Calu3 (cell line): ENCODE results near the gene GAGE13. TPM values are rescaled to one million over a fixed set of nuclear protein-coding genes. Genes with fewer than 3 reads are reported as not detected.
"Not testable (repeated sequence)": the region's sequence is repeated elsewhere in the genome, so short reads cannot be mapped to it uniquely, and the experiment has no call there.

Experiments used
- Bru-seq: library from RNA; stranded (reverse); fragments of 400-500 nt; gene quantifications from one replicate; lab custom pipeline; 2021; lab: Mats Ljungman, UMichigan
- BruChase-seq, 2 experiments: library from RNA; stranded (reverse); fragments of 400-500 nt; gene quantifications; one replicate each; lab custom pipeline; 2021; lab: Mats Ljungman, UMichigan
- BruUV-seq: library from RNA; stranded (reverse); fragments of 400-500 nt; replicated peaks from 2 replicates; lab custom pipeline; 2021; lab: Mats Ljungman, UMichigan
- CTCF ChIA-PET: fragments of 300-600 bp; sonication (Branson Sonifier 250); formaldehyde crosslinking; loops from one replicate; lab custom pipeline; 2022; ENCODE audit warnings: antibody characterized with exemption; lab: Charles Lee
- DNase-seq: peaks from one replicate; pipeline ENCODE4 v3.0.0; 2022
- H3K27ac Mint-ChIP-seq: one replicate; pipeline ENCODE4 v1.8.0; 2022; ENCODE audit warnings: mixed read lengths; ENCODE audit not compliant: unreplicated experiment
- H3K27me3 Mint-ChIP-seq: one replicate; pipeline ENCODE4 v1.8.0; 2022; ENCODE audit warnings: mixed read lengths; ENCODE audit not compliant: unreplicated experiment
- H3K36me3 Mint-ChIP-seq: one replicate; pipeline ENCODE4 v1.8.0; 2022; ENCODE audit warnings: mild to moderate bottlenecking, moderate library complexity, mixed read lengths; ENCODE audit not compliant: insufficient read depth, unreplicated experiment
- H3K4me1 Mint-ChIP-seq: one replicate; pipeline ENCODE4 v1.8.0; 2022; ENCODE audit warnings: mild to moderate bottlenecking, low read depth, mixed read lengths; ENCODE audit not compliant: unreplicated experiment
- H3K4me3 Mint-ChIP-seq: one replicate; pipeline ENCODE4 v1.8.0; 2022; ENCODE audit warnings: mild to moderate bottlenecking, low read depth, moderate library complexity, mixed read lengths; ENCODE audit not compliant: unreplicated experiment
- H3K9me3 Mint-ChIP-seq: one replicate; pipeline ENCODE4 v1.8.0; 2022; ENCODE audit warnings: low read depth, mixed read lengths; ENCODE audit not compliant: unreplicated experiment
- CTCF ChIP-seq: fragments of 200-600 bp; IDR thresholded peaks from one replicate; pipeline ENCODE4 v1.8.0; 2022; ENCODE audit warnings: antibody characterized with exemption; ENCODE audit not compliant: unreplicated experiment
- intact Hi-C: fragments of 100-400 bp; cut with micrococcal nuclease; formaldehyde crosslinking; loops from one replicate; pipeline ENCODE4 v1.10.0; 2022; ENCODE audit not compliant: unreplicated experiment
- long read RNA-seq: library from polyadenylated mRNA; stranded (forward); transcript quantifications from one replicate; pipeline ENCODE4 v2.0.0, GENCODE V29; 2022
- total RNA-seq: library from RNA; stranded (reverse); gene quantifications from 2 replicates; pipeline ENCODE4 v1.2.3, GENCODE V29; 2022

GAGE13 gene, protein sequence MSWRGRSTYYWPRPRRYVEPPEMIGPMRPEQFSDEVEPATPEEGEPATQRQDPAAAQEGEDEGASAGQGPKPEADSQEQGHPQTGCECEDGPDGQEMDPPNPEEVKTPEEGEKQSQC
- total RNA-seq (not detected in 2 replicates), Bru-seq, nascent RNA (not detected), BruChase-seq, experiment 1, labeled RNA remaining after a 6-hour chase (not detected), BruChase-seq, experiment 2, labeled RNA remaining after a 2-hour chase (not detected)
- long read RNA-seq, result 0 reads

DNA sequence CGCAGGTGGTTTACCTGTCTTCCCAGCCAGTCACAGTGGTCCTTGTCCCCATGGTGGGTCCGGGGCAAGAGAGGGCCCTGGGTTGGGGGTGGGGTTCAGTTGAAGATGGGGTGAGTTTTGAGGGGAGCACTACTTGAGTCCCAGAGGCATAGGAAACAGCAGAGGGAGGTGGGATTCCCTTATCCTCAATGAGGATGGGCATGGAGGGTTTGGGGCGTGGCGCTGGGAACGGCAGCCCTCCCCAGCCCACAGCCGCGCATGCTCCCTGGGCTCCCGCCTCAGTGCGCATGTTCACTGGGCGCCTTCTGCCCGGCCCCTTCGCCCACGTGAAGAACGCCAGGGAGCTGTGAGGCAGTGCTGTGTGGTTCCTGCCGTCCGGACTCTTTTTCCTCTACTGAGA, at the start of gene GAGE13:
Gene GAGE13, plus strand, starts transcription at position 301 of the 400 bp plus-strand sequence. CDS start 1,156 bp downstream, outside the sequence.
- H3K9me3 Mint-ChIP-seq, BruUV-seq, intact Hi-C loops, H3K27me3 Mint-ChIP-seq, H3K4me3 Mint-ChIP-seq, H3K36me3 Mint-ChIP-seq, CTCF ChIA-PET, H3K27ac Mint-ChIP-seq, H3K4me1 Mint-ChIP-seq, DNase-seq: not testable (repeated sequence)

DNA sequence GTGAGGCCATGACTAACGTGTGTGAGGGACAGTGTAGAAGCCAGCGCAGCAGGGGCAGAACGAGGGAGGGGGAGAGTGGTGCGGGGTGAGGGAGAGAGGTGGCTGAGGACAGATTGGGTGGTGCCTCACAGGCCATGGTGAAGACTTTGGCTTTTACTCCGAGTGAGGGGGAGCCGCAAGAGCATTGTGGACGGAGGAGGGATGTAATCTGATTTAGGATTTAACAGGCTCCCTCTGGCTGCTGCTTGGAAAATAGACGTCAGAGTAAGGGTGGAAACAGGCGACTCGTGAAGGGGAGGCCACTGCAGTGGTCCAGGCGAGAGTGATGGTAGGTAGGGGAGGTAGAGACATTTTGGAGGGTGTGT, 48.8 kb upstream of the GAGE13 start:
- no peak for DNase-seq
- no peaks in the 10 kb centered on the region for H3K27me3 Mint-ChIP-seq
- CTCF ChIA-PET, result no interaction called here
- no peak overlapping the region for H3K4me3 Mint-ChIP-seq
- H3K4me1 Mint-ChIP-seq, result no peaks in the 10 kb centered on the region
- intact Hi-C loops, result no loop called here
- peaks cover 15% of the 10 kb centered on the region for H3K36me3 Mint-ChIP-seq
- no TSS peak for BruUV-seq
- no peak overlapping the region for H3K27ac Mint-ChIP-seq
- no peak for TF ChIP-seq CTCF
- no peaks in the 10 kb centered on the region for H3K9me3 Mint-ChIP-seq

GRCh38 chrX:49284212-49284611, 47.2 kb upstream of the GAGE13 start:
- no TSS peak for BruUV-seq
- TF ChIP-seq CTCF, result no peak
- Mint-ChIP-seq H3K4me3 (no peak overlapping the region), H3K27ac (no peak overlapping the region), H3K9me3 (no peaks in the 10 kb centered on the region), H3K4me1 (no peaks in the 10 kb centered on the region), H3K36me3 (peaks cover 15% of the 10 kb centered on the region), H3K27me3 (no peaks in the 10 kb centered on the region)
- intact Hi-C loops, result no loop called here
- no peak for DNase-seq
- CTCF ChIA-PET, result no interaction called here

DNA sequence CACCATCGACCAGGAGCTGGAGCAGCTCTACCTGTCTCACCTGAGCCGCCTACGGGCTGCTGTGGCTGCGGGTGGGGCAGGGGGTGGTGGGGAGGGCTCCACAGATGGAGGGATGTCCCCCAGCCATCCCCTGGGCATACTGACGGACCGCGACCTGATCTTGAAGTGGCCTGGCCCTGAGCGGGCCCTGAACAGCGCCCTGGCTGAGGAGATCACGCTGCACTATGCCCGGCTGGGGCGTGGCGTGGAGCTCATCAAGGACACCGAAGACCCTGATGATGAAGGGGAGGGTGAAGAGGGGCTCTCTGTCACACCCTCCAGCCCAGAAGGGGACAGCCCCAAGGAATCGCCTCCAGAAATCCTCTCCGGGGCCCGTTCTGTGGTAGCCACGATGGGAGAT, 45.2 kb upstream of the GAGE13 start:
- Mint-ChIP-seq H3K27me3 (peaks cover under 1% of the 10 kb centered on the region), H3K27ac (no peak overlapping the region), H3K4me1 (no peaks in the 10 kb centered on the region), H3K4me3 (no peak overlapping the region), H3K36me3 (peaks cover 15% of the 10 kb centered on the region), H3K9me3 (no peaks in the 10 kb centered on the region)
- intact Hi-C loops, result no loop called here
- DNase-seq, result no peak
- CTCF ChIA-PET, result no interaction called here
- BruUV-seq, result no TSS peak
- no peak for TF ChIP-seq CTCF

- BruUV-seq, result no TSS peak
- intact Hi-C loops, result no loop called here
- H3K4me3 Mint-ChIP-seq, result no peak overlapping the region
- peaks cover 15% of the 10 kb centered on the region for H3K36me3 Mint-ChIP-seq
- DNase-seq, result no peak
- no peak for TF ChIP-seq CTCF
- peaks cover 5% of the 10 kb centered on the region for H3K27me3 Mint-ChIP-seq
- H3K27ac Mint-ChIP-seq, result no peak overlapping the region
- H3K9me3 Mint-ChIP-seq, result no peaks in the 10 kb centered on the region
- H3K4me1 Mint-ChIP-seq, result no peaks in the 10 kb centered on the region
- CTCF ChIA-PET, result no interaction called here
Measured at GRCh38 chrX:49286581-49286980, 44.8 kb upstream of the GAGE13 start.
